B cell (primary cell): ENCODE data around the gene NBAS. TPM values are rescaled to one million over a fixed set of nuclear protein-coding genes. Genes with fewer than 3 reads are reported as not detected.

Experiments used
- ATAC-seq: fragments of 200-7000 bp; cut with Tn5 transposase; one replicate; pipeline ENCODE4 v1.10.0; 2021; ENCODE audit warnings: low read depth, mild to moderate bottlenecking, moderate number of reproducible peaks, moderate library complexity
- CTCF ChIA-PET: fragments of 350-600 bp; sonication (Branson Sonifier 250); formaldehyde crosslinking; loops from one replicate; lab custom pipeline; 2021; ENCODE audit warnings: antibody characterized with exemption, inconsistent platforms; lab: Charles Lee
- POLR2A ChIA-PET: fragments of 350-600 bp; sonication (Branson Sonifier 250); formaldehyde crosslinking; loops from one replicate; lab custom pipeline; 2021; ENCODE audit warnings: antibody characterized with exemption; lab: Charles Lee
- DNase-seq: peaks from one replicate; pipeline ENCODE4 v3.0.0; 2013
- H2AFZ ChIP-seq: 2 replicates; pipeline ENCODE4 v1.6.1; 2012; ENCODE audit warnings: mild to moderate bottlenecking, low read depth, low read length; ENCODE audit not compliant: insufficient read depth, poor library complexity, severe bottlenecking
- H3K27ac ChIP-seq, 2 donors: 1 replicate in 1 of 2; 2 replicates in 1 of 2; pipeline ENCODE4 v1.5.1; 2012 to 2013; ENCODE audit warnings: low read length in 2 of 2, mild to moderate bottlenecking in 2 of 2, moderate library complexity in 1 of 2
- H3K27me3 ChIP-seq, 4 experiments: fragments of 200-600 bp in 1 of 4; sonication (generic) in 1 of 4; replicated peaks in 1 of 4; 1 replicate in 2 of 4; 2 replicates in 2 of 4; pipeline versions ENCODE4 v1.6.1 to v1.7.0; 2013 to 2016; ENCODE audit warnings: low read length in 3 of 4, mild to moderate bottlenecking in 2 of 4, mixed read lengths in 1 of 4, moderate library complexity in 1 of 4; ENCODE audit not compliant: insufficient read depth in 4 of 4, control insufficient read depth in 3 of 4; ENCODE audit errors: control extremely low read depth in 1 of 4
- H3K36me3 ChIP-seq, 2 experiments: replicated peaks in 1 of 2; 1 replicate in 1 of 2; 2 replicates in 1 of 2; pipeline versions ENCODE4 v1.6.1 to v1.7.1; 2013; ENCODE audit warnings: low read length in 1 of 2; ENCODE audit not compliant: insufficient read depth in 2 of 2, control insufficient read depth in 1 of 2; ENCODE audit errors: control extremely low read depth in 1 of 2, extremely low read depth in 1 of 2
- H3K4me1 ChIP-seq, 2 donors: fragments of 200-600 bp in 1 of 2; sonication (generic) in 1 of 2; 1 replicate in 1 of 2; 2 replicates in 1 of 2; pipeline versions ENCODE4 v1.5.1 to v1.6.1; 2013 to 2017; ENCODE audit warnings: low read length in 2 of 2; ENCODE audit not compliant: control insufficient read depth in 2 of 2, insufficient read depth in 2 of 2
- H3K4me2 ChIP-seq: replicated peaks from 2 replicates; pipeline ENCODE3; 2012; ENCODE audit warnings: mild to moderate bottlenecking, low read depth, low read length; ENCODE audit not compliant: poor library complexity, severe bottlenecking
- H3K4me3 ChIP-seq, 5 experiments: fragments of 200-600 bp in 1 of 5; sonication (generic) in 1 of 5; 1 replicate in 3 of 5; 2 replicates in 2 of 5; pipeline versions ENCODE4 v1.5.1 to v1.7.0; 2011 to 2016; ENCODE audit warnings: low read length in 4 of 5, mild to moderate bottlenecking in 4 of 5, low read depth in 2 of 5, control low read depth in 1 of 5, moderate library complexity in 1 of 5; ENCODE audit not compliant: insufficient read depth in 1 of 5; ENCODE audit errors: control extremely low read depth in 1 of 5, extremely low read depth in 1 of 5
- H3K79me2 ChIP-seq: fragments of 200-600 bp; sonication (generic); one replicate; pipeline ENCODE4 v1.6.0; 2016; ENCODE audit warnings: low read length; ENCODE audit not compliant: control insufficient read depth, insufficient read depth
- H3K9ac ChIP-seq: fragments of 200-600 bp; sonication (generic); 2 replicates; pipeline ENCODE4 v1.6.1; 2017; ENCODE audit warnings: mild to moderate bottlenecking, low read length, moderate library complexity
- H3K9me3 ChIP-seq, 3 donors: one replicate each; pipeline versions ENCODE4 v1.6.1 to v1.7.1; 2013; ENCODE audit warnings: low read length in 2 of 3; ENCODE audit not compliant: control insufficient read depth in 2 of 3, insufficient read depth in 1 of 3; ENCODE audit errors: control extremely low read depth in 1 of 3
- H4K20me1 ChIP-seq: 2 replicates; pipeline ENCODE4 v1.6.0; 2012; ENCODE audit warnings: mild to moderate bottlenecking, low read length; ENCODE audit not compliant: insufficient read depth, control insufficient read depth, poor library complexity, severe bottlenecking
- H3K27ac Mint-ChIP-seq: one replicate; pipeline ENCODE4 v1.8.0; 2021; ENCODE audit warnings: mixed read lengths
- H3K27me3 Mint-ChIP-seq: one replicate; pipeline ENCODE4 v1.8.0; 2021; ENCODE audit warnings: mixed read lengths
- H3K4me1 Mint-ChIP-seq: one replicate; pipeline ENCODE4 v1.8.0; 2021; ENCODE audit warnings: mixed read lengths
- H3K4me3 Mint-ChIP-seq: one replicate; pipeline ENCODE4 v1.8.0; 2021; ENCODE audit warnings: mixed read lengths
- H3K9me3 Mint-ChIP-seq: one replicate; pipeline ENCODE4 v1.8.0; 2022; ENCODE audit warnings: mixed read lengths; ENCODE audit not compliant: insufficient read depth
- EZH2 ChIP-seq: IDR thresholded peaks from 2 replicates; pipeline ENCODE4 v1.6.1; 2012; ENCODE audit warnings: borderline replicate concordance, low read depth, mild to moderate bottlenecking, moderate library complexity, low read length; ENCODE audit not compliant: insufficient read depth, poor library complexity, severe bottlenecking
- WGBS: methylation state at CpG from one replicate; pipeline ENCODE4 v1.1.5; 2013; ENCODE audit warnings: missing lambda C conversion rate; ENCODE audit not compliant: insufficient coverage; 5-methylcytosine and 5-hydroxymethylcytosine counted together
- intact Hi-C: fragments of 100-400 bp; cut with micrococcal nuclease; formaldehyde crosslinking; loops from one replicate; pipeline ENCODE4 v1.10.0; 2022
- polyA plus RNA-seq: library from polyadenylated mRNA; depleted of rRNA; stranded (reverse); fragments of >200 nt; gene quantifications from 2 replicates; pipeline ENCODE4 v1.2.3, GENCODE V29; 2012
- total RNA-seq, 2 donors: library from RNA; stranded (reverse); fragments of 120-200 nt in 1 of 2; gene quantifications; 1 replicate in 1 of 2; 2 replicates in 1 of 2; pipeline versions ENCODE4 v1.2.3 to v1.2.4, GENCODE V29; 2013 to 2022
- TF ChIP-seq, protein P1 (sequence below): fragments of 200-600 bp; IDR thresholded peaks from one replicate; pipeline ENCODE4 v1.8.0; 2022; ENCODE audit warnings: antibody characterized with exemption, mild to moderate bottlenecking

The NBAS gene
- total and polyA plus RNA-seq, 2 donors (not counting 1 experiment from before 2014, with no cell fraction given): 10.6 to 37.3 TPM

DNA sequence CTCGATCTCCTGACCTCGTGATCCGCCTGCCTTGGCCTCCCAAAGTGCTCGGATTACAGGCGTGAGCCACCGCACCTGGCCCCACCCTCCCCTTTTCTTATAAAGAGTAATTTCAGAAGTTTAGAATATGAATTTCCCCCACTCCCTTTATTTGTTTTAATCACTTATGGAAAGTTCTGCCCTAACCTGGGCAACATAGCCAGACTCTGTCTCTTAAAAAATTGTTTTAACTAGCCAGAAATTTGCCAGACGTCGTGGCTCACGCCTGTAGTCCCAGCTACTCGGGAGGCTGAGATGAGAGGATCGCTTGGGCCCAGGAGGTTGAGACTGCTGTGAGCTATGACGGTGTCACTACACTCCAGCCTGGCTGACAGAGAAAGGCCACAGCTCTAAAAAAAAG, 7.7 kb upstream of the NBAS start:
- no peaks in the 10 kb centered on the region for H3K4me1 Mint-ChIP-seq
- H3K27ac Mint-ChIP-seq: no peak overlapping the region
- Histone ChIP-seq H4K20me1 (no peaks in the 10 kb centered on the region), H3K4me3 (no peak overlapping the region), H2AFZ (no peak overlapping the region), H3K27ac (no peak overlapping the region), H3K4me2 (no peak overlapping the region), H3K36me3 (no peaks in the 10 kb centered on the region), H3K79me2 (no peaks in the 10 kb centered on the region), H3K4me1 (no peaks in the 10 kb centered on the region), H3K27me3 (no peaks in the 10 kb centered on the region), H3K9me3 (no peaks in the 10 kb centered on the region), H3K9ac (no peak overlapping the region)
- peaks cover 9% of the 10 kb centered on the region for H3K27me3 Mint-ChIP-seq
- POLR2A ChIA-PET: no interaction called here
- no peak for ATAC-seq
- WGBS: 98% methylated on average over 5 of the region's 12 CpGs
- no peak for TF ChIP-seq EZH2
- TF ChIP-seq, protein P1, sequence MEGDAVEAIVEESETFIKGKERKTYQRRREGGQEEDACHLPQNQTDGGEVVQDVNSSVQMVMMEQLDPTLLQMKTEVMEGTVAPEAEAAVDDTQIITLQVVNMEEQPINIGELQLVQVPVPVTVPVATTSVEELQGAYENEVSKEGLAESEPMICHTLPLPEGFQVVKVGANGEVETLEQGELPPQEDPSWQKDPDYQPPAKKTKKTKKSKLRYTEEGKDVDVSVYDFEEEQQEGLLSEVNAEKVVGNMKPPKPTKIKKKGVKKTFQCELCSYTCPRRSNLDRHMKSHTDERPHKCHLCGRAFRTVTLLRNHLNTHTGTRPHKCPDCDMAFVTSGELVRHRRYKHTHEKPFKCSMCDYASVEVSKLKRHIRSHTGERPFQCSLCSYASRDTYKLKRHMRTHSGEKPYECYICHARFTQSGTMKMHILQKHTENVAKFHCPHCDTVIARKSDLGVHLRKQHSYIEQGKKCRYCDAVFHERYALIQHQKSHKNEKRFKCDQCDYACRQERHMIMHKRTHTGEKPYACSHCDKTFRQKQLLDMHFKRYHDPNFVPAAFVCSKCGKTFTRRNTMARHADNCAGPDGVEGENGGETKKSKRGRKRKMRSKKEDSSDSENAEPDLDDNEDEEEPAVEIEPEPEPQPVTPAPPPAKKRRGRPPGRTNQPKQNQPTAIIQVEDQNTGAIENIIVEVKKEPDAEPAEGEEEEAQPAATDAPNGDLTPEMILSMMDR: no peak
- DNase-seq: no peak
- intact Hi-C loops: no loop called here
- CTCF ChIA-PET: interaction anchor here (1.7 to 3.3 kb wide), 2 partner anchors 9 to 20 kb away, joined by 5 to 15 read pairs; no protein-coding TSS in a partner anchor
- H3K9me3 Mint-ChIP-seq: no peaks in the 10 kb centered on the region
- no peak overlapping the region for H3K4me3 Mint-ChIP-seq

DNA sequence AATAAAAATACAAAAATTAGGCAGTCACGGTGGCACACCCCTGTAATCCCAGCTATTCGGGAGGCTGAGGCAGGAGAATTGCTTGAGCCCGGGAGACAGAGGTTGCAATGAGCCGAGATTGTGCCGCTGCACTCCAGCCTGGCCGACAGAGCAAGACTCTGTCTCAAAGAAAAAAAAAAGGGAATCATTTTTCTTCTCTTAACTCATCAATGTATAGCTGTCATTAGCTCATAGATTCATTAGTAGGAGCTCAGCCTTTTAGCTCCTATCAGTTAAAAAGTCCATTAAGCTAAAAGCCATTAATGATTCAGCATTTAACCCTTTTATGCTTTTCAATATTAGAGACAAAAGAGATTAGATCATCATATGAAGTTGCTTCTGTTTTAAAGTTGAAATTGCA, 5.8 kb upstream of the NBAS start:
- Histone ChIP-seq H3K4me3 (no peak overlapping the region), H3K36me3 (no peaks in the 10 kb centered on the region), H3K27me3 (no peaks in the 10 kb centered on the region), H3K79me2 (no peaks in the 10 kb centered on the region), H3K4me2 (no peak overlapping the region), H3K9ac (no peak overlapping the region), H4K20me1 (no peaks in the 10 kb centered on the region), H3K27ac (no peak overlapping the region), H2AFZ (no peak overlapping the region), H3K9me3 (no peaks in the 10 kb centered on the region), H3K4me1 (no peaks in the 10 kb centered on the region)
- intact Hi-C loops: no loop called here
- ATAC-seq (no peak), DNase-seq (no peak)
- peaks cover 5% of the 10 kb centered on the region for H3K4me1 Mint-ChIP-seq
- H3K27ac Mint-ChIP-seq: no peak overlapping the region
- H3K4me3 Mint-ChIP-seq: no peak overlapping the region
- POLR2A ChIA-PET: no interaction called here
- H3K27me3 Mint-ChIP-seq: peaks cover 13% of the 10 kb centered on the region
- CTCF ChIA-PET: interaction anchor here (0.6 to 3.3 kb wide), 3 partner anchors 9 to 12 kb away, joined by 3 to 15 read pairs (median 13); no protein-coding TSS in a partner anchor
- no peaks in the 10 kb centered on the region for H3K9me3 Mint-ChIP-seq
- TF ChIP-seq, protein P1: no peak
- no peak for TF ChIP-seq EZH2
- WGBS: 100% methylated on average over 2 of the region's 6 CpGs
